ENCODE measurements around the gene CPSF7.

- no peak for TF ChIP-seq CTCF (IDR thresholded peaks at IDR 0.05)
- TF ChIP-seq POLR2A (IDR thresholded peaks at IDR 0.05): peak; percentile 75 to 94 (median 92)
Measured at GRCh38 chr11:61361741-61362541, 67.8 kb downstream of the CPSF7 start, which contains the start of the genes CYB561A3 and TMEM138.

All from body of pancreas (tissue), 4 donors.